GM18909 (cell line): ENCODE results near the gene SAMD8.
A peak's percentile ranks its signal among the peaks of the same experiment; 100 is the strongest.
"Not testable (repeated sequence)": the region's sequence is repeated elsewhere in the genome, so short reads cannot be mapped to it uniquely, and the experiment has no call there.

Experiments
- ATAC-seq: cut with Tn5 transposase; IDR thresholded peaks from one replicate; pipeline ENCODE4 v1.9.1; 2021; ENCODE audit warnings: mild to moderate bottlenecking; ENCODE audit not compliant: unreplicated experiment, poor library complexity

Gene SAMD8

DNA sequence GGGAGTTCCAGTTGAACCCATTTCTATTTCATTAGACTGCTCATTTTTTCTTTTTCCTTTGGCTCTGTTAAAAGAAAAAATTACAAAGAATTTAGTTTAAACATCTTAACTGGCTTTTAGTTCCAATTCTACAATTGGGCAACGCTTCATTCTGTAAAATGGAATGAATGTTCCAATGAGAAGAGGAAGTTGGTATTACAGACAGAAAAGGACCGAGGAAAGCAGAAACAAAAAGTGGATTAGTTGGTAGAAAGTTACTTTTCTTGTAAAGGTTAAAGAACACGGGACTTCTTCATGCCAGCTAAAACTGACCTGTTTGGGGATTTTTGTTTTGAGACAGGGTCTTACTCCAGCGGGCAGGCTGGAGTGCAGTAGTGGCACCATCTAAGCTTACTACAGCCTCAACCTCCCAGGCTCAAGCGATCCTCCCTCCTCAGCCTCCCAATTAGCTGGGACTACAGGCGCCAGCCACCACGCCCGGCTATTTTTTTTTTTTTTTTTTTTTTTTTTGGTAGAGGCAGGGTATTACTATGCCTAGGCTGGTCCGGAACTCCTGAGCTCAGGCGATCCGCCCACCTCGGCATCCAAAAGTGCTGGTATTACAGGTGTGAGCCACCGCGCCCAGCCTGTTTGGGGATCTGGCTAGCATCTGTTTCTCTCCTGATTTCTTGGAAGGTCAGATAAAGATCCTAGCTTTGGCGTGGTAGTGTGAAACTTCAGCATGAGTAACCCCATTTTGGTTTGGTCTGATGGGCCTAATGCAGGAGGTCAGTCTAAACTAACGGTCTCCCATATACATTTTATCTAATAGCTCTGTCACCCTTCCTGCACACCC lies 97.8 kb downstream of the SAMD8 start:
- ATAC-seq: no peak

DNA sequence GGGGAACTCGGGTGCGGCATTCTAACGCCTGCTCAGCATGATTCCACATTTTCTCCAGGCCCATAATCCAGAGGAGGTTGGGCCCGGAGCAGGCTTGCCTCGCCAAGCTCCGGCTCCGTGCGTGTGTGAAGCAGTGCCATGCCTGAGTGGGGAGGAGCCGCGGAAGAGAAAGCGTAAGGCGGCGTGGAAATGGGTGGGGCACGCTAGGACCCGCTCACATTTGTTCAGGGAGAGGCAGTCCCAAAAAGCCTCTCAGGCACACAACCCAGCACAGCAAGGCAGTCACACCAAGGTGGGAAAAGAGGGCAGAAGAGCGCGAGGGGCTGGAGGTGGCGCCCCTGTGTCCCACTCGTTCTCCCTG lies 98.4 kb downstream of the SAMD8 start:
- peak; percentile 59 for ATAC-seq

GRCh38 chr10:75210282-75211006 lies 99.0 kb downstream of the SAMD8 start, which contains the start of gene VDAC2:
Gene VDAC2, plus strand, starts transcription at chr10:75210796. Its CDS starts 363 bp downstream, at chr10:75211159.
- ATAC-seq: peak; percentile 88

GRCh38 chr10:75211007-75211691 lies 99.7 kb downstream of the SAMD8 start:
- ATAC-seq: no peak

DNA sequence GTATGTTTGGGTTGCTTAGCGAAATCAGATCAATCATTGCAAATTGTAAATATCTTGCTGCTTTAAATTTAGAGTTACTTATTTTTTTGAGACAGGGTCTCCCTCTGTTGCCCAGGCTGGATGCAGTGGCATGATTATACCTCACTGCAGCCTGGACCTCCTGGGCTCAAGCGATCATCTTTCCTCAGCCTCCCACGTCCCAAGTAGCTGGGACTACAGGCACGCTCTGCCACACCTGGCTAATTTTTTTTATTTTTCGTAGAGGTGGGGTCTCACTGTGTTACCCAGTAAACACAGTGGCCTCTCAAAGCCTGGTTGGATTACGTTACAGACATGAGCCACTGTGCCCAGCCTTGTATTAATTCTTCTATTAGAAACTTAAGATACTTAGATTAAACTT lies 100.9 kb downstream of the SAMD8 start:
- ATAC-seq: no peak

DNA sequence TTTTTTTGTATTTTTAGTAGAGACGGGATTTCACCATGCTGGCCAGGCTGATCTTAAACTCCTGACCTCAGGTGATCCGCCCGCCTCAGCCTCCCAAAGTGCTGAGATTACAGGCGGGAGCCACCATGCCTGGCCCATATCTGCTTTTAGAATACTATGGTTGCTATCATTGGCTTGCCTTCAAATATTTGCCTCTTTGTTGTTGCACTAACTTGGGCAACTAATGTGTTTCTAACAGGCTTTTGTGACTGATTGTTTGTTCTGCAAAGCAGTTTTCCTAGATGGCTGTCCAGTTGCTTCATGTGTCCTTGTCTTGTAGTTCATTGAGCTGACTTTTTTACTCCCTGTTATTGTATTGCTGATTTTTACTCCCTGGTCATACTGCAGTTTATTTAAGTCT lies 108.8 kb downstream of the SAMD8 start:
- ATAC-seq: no peak

GRCh38 chr10:75221492-75221891 lies 110.0 kb downstream of the SAMD8 start:
- ATAC-seq: not testable (repeated sequence)

DNA sequence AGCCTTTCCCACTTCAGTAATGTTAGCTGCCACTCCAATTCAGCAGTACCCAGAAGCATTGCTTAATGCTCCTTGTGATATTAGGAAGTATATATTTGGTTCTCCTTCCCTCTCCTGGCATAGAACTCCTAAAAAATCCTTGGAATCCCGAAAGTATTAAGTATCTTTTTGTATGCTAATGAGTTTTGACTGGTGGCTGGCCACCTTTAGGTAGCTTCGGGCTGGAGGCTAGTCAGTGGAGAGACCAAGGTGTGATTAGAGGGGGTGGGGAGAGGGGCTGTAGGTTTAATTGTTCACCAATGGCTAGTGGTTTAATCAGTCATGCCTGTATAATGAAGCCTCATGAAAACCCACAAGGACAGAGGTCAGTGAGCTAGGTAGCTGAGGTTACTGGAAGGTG lies 112.1 kb downstream of the SAMD8 start:
- no peak for ATAC-seq

DNA sequence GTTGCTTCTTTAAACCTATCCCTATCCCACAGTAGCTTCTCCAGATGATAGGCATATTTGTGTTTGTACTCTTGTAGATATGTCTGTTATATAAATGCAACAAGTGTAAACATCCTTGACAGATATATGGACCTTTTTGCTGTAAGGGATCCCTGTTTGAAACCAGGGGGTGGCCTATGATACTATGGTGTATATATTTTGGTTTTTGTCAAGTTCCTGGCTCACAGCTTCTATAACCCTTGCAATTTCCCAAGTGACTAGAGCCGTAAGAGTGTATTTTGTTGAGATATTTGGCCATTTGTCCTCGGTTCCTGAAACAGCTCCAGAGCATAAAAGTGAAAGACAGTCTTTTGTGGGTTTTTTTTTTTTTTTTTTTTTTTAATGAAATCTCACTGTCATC lies 114.6 kb downstream of the SAMD8 start:
- no peak for ATAC-seq

DNA sequence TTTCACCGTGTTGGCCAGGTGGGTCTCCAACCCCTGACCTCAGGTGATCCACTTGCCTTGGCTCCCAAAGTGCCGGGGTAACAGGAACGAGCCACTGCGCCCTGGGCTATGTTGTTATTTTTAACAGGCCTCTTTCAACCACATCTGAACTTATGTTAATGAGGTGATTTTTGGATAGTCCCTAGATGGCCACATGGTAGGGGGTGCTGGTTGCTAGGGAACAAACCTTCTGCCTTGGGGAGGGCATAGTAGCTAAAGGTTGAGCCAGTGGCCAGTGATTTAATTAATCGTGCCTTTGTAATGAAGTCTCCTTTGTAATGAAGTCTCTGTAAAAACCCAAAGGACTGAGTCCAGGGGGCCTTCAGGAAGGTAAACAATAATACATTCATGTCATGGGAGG lies 115.2 kb downstream of the SAMD8 start:
- ATAC-seq: no peak

DNA sequence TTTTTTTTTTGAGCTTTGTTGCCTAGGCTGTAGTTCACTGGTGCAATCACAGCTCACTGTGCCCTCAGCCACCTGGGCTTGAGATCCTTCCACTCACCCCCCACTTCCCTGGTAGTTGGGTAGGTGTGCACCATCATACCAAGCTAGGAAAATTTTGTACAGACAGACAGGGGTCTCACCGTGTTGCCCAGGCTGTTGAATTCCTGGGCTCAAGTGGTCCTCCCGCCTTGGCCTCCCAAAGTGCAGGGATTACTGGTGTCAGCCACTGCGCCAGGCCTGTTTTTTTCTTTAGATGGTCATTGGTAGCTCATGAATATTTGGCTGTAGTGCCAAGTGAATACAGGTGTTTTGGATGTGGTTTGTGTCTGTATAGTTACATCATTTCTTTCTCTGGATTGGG lies 116.8 kb downstream of the SAMD8 start:
- no peak for ATAC-seq

GRCh38 chr10:75228834-75229233 lies 117.4 kb downstream of the SAMD8 start:
- no peak for ATAC-seq

DNA sequence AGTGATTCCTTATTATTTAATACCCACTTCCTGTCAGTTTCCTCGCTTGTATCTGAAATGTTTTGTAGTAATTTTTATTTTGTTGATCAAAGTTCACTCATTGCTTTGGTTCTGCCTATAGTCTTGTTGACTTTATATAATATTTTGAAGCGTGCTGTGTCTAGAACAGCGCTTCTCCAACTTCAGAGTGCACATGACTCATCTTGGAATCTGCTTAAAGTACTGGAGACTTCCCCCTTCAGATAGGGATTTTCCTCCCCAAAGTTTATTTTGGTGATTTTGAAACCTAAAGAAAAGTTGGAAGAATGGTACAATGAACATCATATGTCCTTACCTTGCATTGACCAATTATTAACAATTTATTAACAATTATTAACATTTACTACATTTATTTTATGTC lies 118.5 kb downstream of the SAMD8 start:
- no peak for ATAC-seq

DNA sequence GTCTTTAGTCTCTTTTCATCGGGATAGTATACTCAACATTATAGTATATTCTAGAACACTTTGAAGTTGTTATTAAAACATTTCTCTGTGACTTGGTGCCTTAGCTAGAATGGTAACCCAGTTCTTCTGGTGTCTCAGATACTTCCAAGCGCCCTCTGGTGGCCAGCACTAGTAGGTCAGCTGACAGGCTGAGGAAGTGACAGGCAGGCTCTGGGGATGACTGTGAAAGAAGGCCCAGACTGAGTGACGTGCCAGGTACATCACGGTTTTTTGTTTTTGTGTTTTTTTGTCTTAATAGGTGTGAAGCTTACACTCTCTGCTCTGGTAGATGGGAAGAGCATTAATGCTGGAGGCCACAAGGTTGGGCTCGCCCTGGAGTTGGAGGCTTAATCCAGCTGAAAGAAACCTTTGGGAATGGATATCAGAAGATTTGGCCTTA lies 119.2 kb downstream of the SAMD8 start:
- peak; percentile 41 for ATAC-seq
